ENCODE results near the gene PTTG1.

GRCh38 chr5:160456480-160457177 is 35.0 kb downstream of the PTTG1 start:
- TF ChIP-seq EZH2 (IDR thresholded peaks at IDR 0.05; ENCODE audit: low read length) (no peak), CTCF (optimal IDR thresholded peaks at IDR 0.05 in 1 of 3, IDR thresholded peaks at IDR 0.05 in 1 of 3, conservative IDR thresholded peaks at IDR 0.05 in 1 of 3; ENCODE audit: extremely low read depth in 1 of 3, insufficient read depth in 2 of 3, low read length in 3 of 3) (no peak)
